Panc1 (cell line): ENCODE measurements around the gene DLG2. TPM values are rescaled to one million over a fixed set of nuclear protein-coding genes. Genes with fewer than 3 reads are reported as not detected.

ENCODE experiments used
- ATAC-seq: fragments of 200-7000 bp; cut with Tn5 transposase; 2 replicates; pipeline ENCODE4 v1.9.1; 2020; ENCODE audit warnings: mild to moderate bottlenecking, moderate library complexity
- BruUV-seq: library from RNA; stranded (reverse); fragments of 400-500 nt; replicated peaks from 2 replicates; lab custom pipeline; 2021; lab: Mats Ljungman, UMichigan
- CTCF ChIA-PET: fragments of 300-600 bp; sonication (Branson Sonifier 250); formaldehyde crosslinking; loops from one replicate; lab custom pipeline; 2022; ENCODE audit warnings: antibody characterized with exemption; lab: Charles Lee
- POLR2A ChIA-PET: fragments of 300-600 bp; sonication (Branson Sonifier 250); formaldehyde crosslinking; loops from one replicate; lab custom pipeline; 2022; ENCODE audit warnings: antibody characterized with exemption; lab: Charles Lee
- DNase-seq: peaks from one replicate; pipeline ENCODE4 v3.0.0-alpha.2; 2010; ENCODE audit warnings: low read depth, low spot score
- H3K27ac ChIP-seq: 2 replicates; pipeline ENCODE4 v1.5.1; 2011; ENCODE audit warnings: mild to moderate bottlenecking, low read length, inconsistent platforms
- H3K27me3 ChIP-seq: fragments of 200-500 bp; sonication (Bioruptor generic); 2 replicates; pipeline ENCODE4 v1.6.0; 2014; ENCODE audit warnings: low read length, inconsistent platforms; ENCODE audit not compliant: control insufficient read depth, insufficient read depth
- H3K36me3 ChIP-seq: fragments of 200-500 bp; sonication (Bioruptor generic); 2 replicates; pipeline ENCODE4 v1.5.1; 2014; ENCODE audit warnings: inconsistent platforms, mild to moderate bottlenecking, low read length, moderate library complexity; ENCODE audit not compliant: control insufficient read depth, insufficient read depth
- H3K4me1 ChIP-seq: 2 replicates; pipeline ENCODE4 v1.5.1; 2011; ENCODE audit warnings: inconsistent platforms, mild to moderate bottlenecking, low read length, moderate library complexity; ENCODE audit not compliant: control insufficient read depth, insufficient read depth
- H3K4me3 ChIP-seq, 2 experiments: 2 replicates each; pipeline ENCODE4 v1.5.1; 2011 to 2012; ENCODE audit warnings: low read depth in 2 of 2, low read length in 2 of 2, mild to moderate bottlenecking in 2 of 2, inconsistent platforms in 1 of 2, moderate library complexity in 1 of 2
- H3K9me3 ChIP-seq: fragments of 200-500 bp; sonication (Bioruptor generic); 2 replicates; pipeline ENCODE4 v1.5.1; 2014; ENCODE audit warnings: low read depth, mild to moderate bottlenecking, inconsistent platforms, low read length, moderate library complexity; ENCODE audit not compliant: control insufficient read depth, insufficient read depth
- CTCF ChIP-seq: fragments of 450-650 bp; IDR thresholded peaks from 2 replicates; pipeline ENCODE4 v1.5.1; 2017; ENCODE audit warnings: mild to moderate bottlenecking
- POLR2AphosphoS5 ChIP-seq: IDR thresholded peaks from 2 replicates; pipeline ENCODE4 v1.6.1; 2012; ENCODE audit warnings: mild to moderate bottlenecking, low read depth, low read length, moderate library complexity
- REST ChIP-seq, 2 experiments: IDR thresholded peaks; 2 replicates each; pipeline ENCODE4 v1.6.1; 2011 to 2012; ENCODE audit warnings: low read depth in 2 of 2, control low read depth in 1 of 2, low read length in 1 of 2, mild to moderate bottlenecking in 1 of 2, moderate library complexity in 1 of 2; ENCODE audit not compliant: insufficient read depth in 1 of 2
- SIN3A ChIP-seq: IDR thresholded peaks from 2 replicates; pipeline ENCODE4 v1.6.1; 2012; ENCODE audit warnings: low read depth, mild to moderate bottlenecking, low read length, moderate library complexity, borderline replicate concordance; ENCODE audit not compliant: insufficient read depth
- TCF7L2 ChIP-seq: IDR thresholded peaks from 2 replicates; pipeline ENCODE4 v1.6.1; 2011; ENCODE audit warnings: mild to moderate bottlenecking, low read depth, low read length, inconsistent platforms
- in situ Hi-C: cut with HindIII; loops from 2 replicates; pipeline ENCODE4 v1.10.0; 2016; ENCODE audit warnings: low sequenced_read_pairs, low pct_unique_long_range_greater_than_20kb
- intact Hi-C: fragments of 100-400 bp; cut with micrococcal nuclease; formaldehyde crosslinking; loops from one replicate; pipeline ENCODE4 v1.10.0; 2022; ENCODE audit not compliant: unreplicated experiment
- total RNA-seq: library from RNA; stranded (reverse); gene quantifications from one replicate; pipeline ENCODE4 v1.2.1, GENCODE V29; 2021; ENCODE audit not compliant: unreplicated experiment

The DLG2 gene
- total RNA-seq, 1 experiment from 2014 or later, result 4.2 TPM

GRCh38 chr11:83773950-83774880, 1852.9 kb downstream of the DLG2 start (continued):
- no peak for TF ChIP-seq CTCF

- ATAC-seq (no peak), DNase-seq (no peak)
- Histone ChIP-seq H3K4me3 (no peak overlapping the region), H3K36me3 (no peaks in the 10 kb centered on the region), H3K9me3 (no peaks in the 10 kb centered on the region), H3K27ac (no peak overlapping the region), H3K4me1 (no peaks in the 10 kb centered on the region), H3K27me3 (no peaks in the 10 kb centered on the region; the same call in 1 of the 2 replicates)
- intact Hi-C loops, result no loop called here
- TF ChIP-seq TCF7L2, result no peak
- TF ChIP-seq SIN3A, result no peak
- no peak for TF ChIP-seq REST (IDR thresholded peaks at IDR 0.05; ENCODE audit: insufficient read depth in 1 of 2, low read depth in 2 of 2, low read length in 1 of 2)
- in situ Hi-C loops, result no loop called here
- BruUV-seq, result no TSS peak
- CTCF ChIA-PET, result no interaction called here
- POLR2A ChIA-PET, result no interaction called here
Observed at GRCh38 chr11:83768489-83768888, 1858.7 kb downstream of the DLG2 start.

GRCh38 chr11:83766932-83767331, 1860.2 kb downstream of the DLG2 start:
- no TSS peak for BruUV-seq
- intact Hi-C loops, result no loop called here
- POLR2A ChIA-PET, result no interaction called here

More at GRCh38 chr11:83766932-83767331, 1860.2 kb downstream of the DLG2 start:
- CTCF ChIA-PET, result no interaction called here
- no peaks in the 10 kb centered on the region for H3K4me1 ChIP-seq
- no peak for DNase-seq
- no peak overlapping the region for H3K4me3 ChIP-seq
- H3K36me3 ChIP-seq, result no peaks in the 10 kb centered on the region
- TF ChIP-seq TCF7L2 (no peak), REST (IDR thresholded peaks at IDR 0.05; ENCODE audit: insufficient read depth in 1 of 2, low read depth in 2 of 2, low read length in 1 of 2) (no peak), SIN3A (no peak), CTCF (no peak), POLR2AphosphoS5 (no peak)
- no peaks in the 10 kb centered on the region; the same call in 1 of the 2 replicates for H3K27me3 ChIP-seq
- in situ Hi-C loops, result no loop called here
- H3K9me3 ChIP-seq, result no peaks in the 10 kb centered on the region
- no peak overlapping the region for H3K27ac ChIP-seq
- no peak for ATAC-seq
